Dendritic cell treated with granulocyte-macrophage colony-stimulating factor and Interleukin-4, amounts not matched to agents 40 ng/mL and 50 ng/mL, for 4 days (primary cell): ENCODE data around the gene VSTM2B.

Source experiments
- H3K27ac Mint-ChIP-seq: one replicate; pipeline ENCODE4 v1.8.0; 2022; ENCODE audit warnings: mild to moderate bottlenecking, mixed read lengths
- H3K27me3 Mint-ChIP-seq: one replicate; pipeline ENCODE4 v1.8.0; 2022; ENCODE audit warnings: mild to moderate bottlenecking, mixed read lengths
- H3K36me3 Mint-ChIP-seq: one replicate; pipeline ENCODE4 v1.8.0; 2022; ENCODE audit warnings: low read depth, mixed read lengths
- H3K4me1 Mint-ChIP-seq: one replicate; pipeline ENCODE4 v1.8.0; 2022; ENCODE audit warnings: low read depth, mixed read lengths
- H3K4me3 Mint-ChIP-seq: one replicate; pipeline ENCODE4 v1.8.0; 2022; ENCODE audit warnings: mild to moderate bottlenecking, moderate library complexity, mixed read lengths
- H3K9me3 Mint-ChIP-seq: one replicate; pipeline ENCODE4 v1.8.0; 2022; ENCODE audit warnings: mixed read lengths
- intact Hi-C: fragments of 100-400 bp; cut with micrococcal nuclease; formaldehyde crosslinking; loops from one replicate; pipeline ENCODE4 v1.15.0; 2022

The VSTM2B gene

GRCh38 chr19:29527500-29528328, 1.9 kb downstream of the VSTM2B start:
- Mint-ChIP-seq H3K27ac (no peak overlapping the region), H3K4me1 (peaks cover 7% of the 10 kb centered on the region), H3K4me3 (no peak overlapping the region), H3K36me3 (no peaks in the 10 kb centered on the region), H3K9me3 (no peaks in the 10 kb centered on the region), H3K27me3 (peaks cover 76% of the 10 kb centered on the region)
- intact Hi-C loops, result no loop called here

- no peak overlapping the region for H3K4me3 Mint-ChIP-seq
- intact Hi-C loops, result no loop called here
- H3K36me3 Mint-ChIP-seq, result no peaks in the 10 kb centered on the region
- H3K27me3 Mint-ChIP-seq, result peaks cover 73% of the 10 kb centered on the region
- H3K27ac Mint-ChIP-seq, result no peak overlapping the region
- peaks cover 7% of the 10 kb centered on the region for H3K4me1 Mint-ChIP-seq
- no peaks in the 10 kb centered on the region for H3K9me3 Mint-ChIP-seq
Observed at GRCh38 chr19:29528350-29528945, 2.7 kb downstream of the VSTM2B start.

GRCh38 chr19:29528946-29529645, 3.3 kb downstream of the VSTM2B start:
- no peaks in the 10 kb centered on the region for H3K36me3 Mint-ChIP-seq
- intact Hi-C loops, result no loop called here
- peaks cover 69% of the 10 kb centered on the region for H3K27me3 Mint-ChIP-seq
- no peaks in the 10 kb centered on the region for H3K9me3 Mint-ChIP-seq
- no peak overlapping the region for H3K4me3 Mint-ChIP-seq
- peaks cover 7% of the 10 kb centered on the region for H3K4me1 Mint-ChIP-seq
- H3K27ac Mint-ChIP-seq, result no peak overlapping the region

- Mint-ChIP-seq H3K4me1 (peaks cover 7% of the 10 kb centered on the region), H3K36me3 (no peaks in the 10 kb centered on the region), H3K9me3 (no peaks in the 10 kb centered on the region), H3K4me3 (no peak overlapping the region), H3K27me3 (peaks cover 65% of the 10 kb centered on the region), H3K27ac (no peak overlapping the region)
- intact Hi-C loops, result no loop called here
Observed at GRCh38 chr19:29529646-29530539, 4.1 kb downstream of the VSTM2B start.

GRCh38 chr19:29530540-29531457, 5.0 kb downstream of the VSTM2B start:
- intact Hi-C loops, result no loop called here
- Mint-ChIP-seq H3K9me3 (no peaks in the 10 kb centered on the region), H3K27me3 (peaks cover 62% of the 10 kb centered on the region), H3K36me3 (no peaks in the 10 kb centered on the region), H3K4me3 (no peak overlapping the region), H3K4me1 (peaks cover 7% of the 10 kb centered on the region), H3K27ac (no peak overlapping the region)

GRCh38 chr19:29531458-29532025, 5.7 kb downstream of the VSTM2B start:
- intact Hi-C loops, result no loop called here
- Mint-ChIP-seq H3K27ac (no peak overlapping the region), H3K4me3 (no peak overlapping the region), H3K36me3 (no peaks in the 10 kb centered on the region), H3K4me1 (peaks cover 7% of the 10 kb centered on the region), H3K27me3 (peaks cover 60% of the 10 kb centered on the region), H3K9me3 (no peaks in the 10 kb centered on the region)

GRCh38 chr19:29532097-29532496, 6.3 kb downstream of the VSTM2B start:
- Mint-ChIP-seq H3K4me1 (peaks cover 7% of the 10 kb centered on the region), H3K27ac (no peak overlapping the region), H3K9me3 (no peaks in the 10 kb centered on the region), H3K4me3 (no peak overlapping the region), H3K27me3 (peaks cover 56% of the 10 kb centered on the region), H3K36me3 (no peaks in the 10 kb centered on the region)
- intact Hi-C loops, result no loop called here

GRCh38 chr19:29532956-29533355, 7.2 kb downstream of the VSTM2B start:
- Mint-ChIP-seq H3K36me3 (no peaks in the 10 kb centered on the region), H3K27ac (no peak overlapping the region), H3K4me3 (no peak overlapping the region), H3K27me3 (peaks cover 47% of the 10 kb centered on the region), H3K9me3 (no peaks in the 10 kb centered on the region), H3K4me1 (peaks cover 5% of the 10 kb centered on the region)
- intact Hi-C loops, result no loop called here

- intact Hi-C loops, result no loop called here
- Mint-ChIP-seq H3K9me3 (no peaks in the 10 kb centered on the region), H3K27me3 (peaks cover 38% of the 10 kb centered on the region), H3K27ac (no peak overlapping the region), H3K4me3 (no peak overlapping the region), H3K36me3 (no peaks in the 10 kb centered on the region), H3K4me1 (no peaks in the 10 kb centered on the region)
Observed at GRCh38 chr19:29533578-29534544, 8.1 kb downstream of the VSTM2B start.

- intact Hi-C loops, result no loop called here
- Mint-ChIP-seq H3K4me3 (no peak overlapping the region), H3K27ac (no peak overlapping the region), H3K9me3 (no peaks in the 10 kb centered on the region), H3K4me1 (no peaks in the 10 kb centered on the region), H3K27me3 (peaks cover 27% of the 10 kb centered on the region), H3K36me3 (no peaks in the 10 kb centered on the region)
Observed at GRCh38 chr19:29535214-29535831, 9.5 kb downstream of the VSTM2B start.

- Mint-ChIP-seq H3K9me3 (no peaks in the 10 kb centered on the region), H3K4me3 (no peak overlapping the region), H3K27ac (no peak overlapping the region), H3K27me3 (peaks cover 20% of the 10 kb centered on the region), H3K4me1 (no peaks in the 10 kb centered on the region), H3K36me3 (no peaks in the 10 kb centered on the region)
- intact Hi-C loops, result no loop called here
Observed at GRCh38 chr19:29535984-29536508, 10.3 kb downstream of the VSTM2B start.
